ENCODE measurements around the gene APPL1.
A peak's percentile ranks its signal among the peaks of the same experiment; 100 is the strongest.

The APPL1 gene, protein sequence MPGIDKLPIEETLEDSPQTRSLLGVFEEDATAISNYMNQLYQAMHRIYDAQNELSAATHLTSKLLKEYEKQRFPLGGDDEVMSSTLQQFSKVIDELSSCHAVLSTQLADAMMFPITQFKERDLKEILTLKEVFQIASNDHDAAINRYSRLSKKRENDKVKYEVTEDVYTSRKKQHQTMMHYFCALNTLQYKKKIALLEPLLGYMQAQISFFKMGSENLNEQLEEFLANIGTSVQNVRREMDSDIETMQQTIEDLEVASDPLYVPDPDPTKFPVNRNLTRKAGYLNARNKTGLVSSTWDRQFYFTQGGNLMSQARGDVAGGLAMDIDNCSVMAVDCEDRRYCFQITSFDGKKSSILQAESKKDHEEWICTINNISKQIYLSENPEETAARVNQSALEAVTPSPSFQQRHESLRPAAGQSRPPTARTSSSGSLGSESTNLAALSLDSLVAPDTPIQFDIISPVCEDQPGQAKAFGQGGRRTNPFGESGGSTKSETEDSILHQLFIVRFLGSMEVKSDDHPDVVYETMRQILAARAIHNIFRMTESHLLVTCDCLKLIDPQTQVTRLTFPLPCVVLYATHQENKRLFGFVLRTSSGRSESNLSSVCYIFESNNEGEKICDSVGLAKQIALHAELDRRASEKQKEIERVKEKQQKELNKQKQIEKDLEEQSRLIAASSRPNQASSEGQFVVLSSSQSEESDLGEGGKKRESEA

DNA sequence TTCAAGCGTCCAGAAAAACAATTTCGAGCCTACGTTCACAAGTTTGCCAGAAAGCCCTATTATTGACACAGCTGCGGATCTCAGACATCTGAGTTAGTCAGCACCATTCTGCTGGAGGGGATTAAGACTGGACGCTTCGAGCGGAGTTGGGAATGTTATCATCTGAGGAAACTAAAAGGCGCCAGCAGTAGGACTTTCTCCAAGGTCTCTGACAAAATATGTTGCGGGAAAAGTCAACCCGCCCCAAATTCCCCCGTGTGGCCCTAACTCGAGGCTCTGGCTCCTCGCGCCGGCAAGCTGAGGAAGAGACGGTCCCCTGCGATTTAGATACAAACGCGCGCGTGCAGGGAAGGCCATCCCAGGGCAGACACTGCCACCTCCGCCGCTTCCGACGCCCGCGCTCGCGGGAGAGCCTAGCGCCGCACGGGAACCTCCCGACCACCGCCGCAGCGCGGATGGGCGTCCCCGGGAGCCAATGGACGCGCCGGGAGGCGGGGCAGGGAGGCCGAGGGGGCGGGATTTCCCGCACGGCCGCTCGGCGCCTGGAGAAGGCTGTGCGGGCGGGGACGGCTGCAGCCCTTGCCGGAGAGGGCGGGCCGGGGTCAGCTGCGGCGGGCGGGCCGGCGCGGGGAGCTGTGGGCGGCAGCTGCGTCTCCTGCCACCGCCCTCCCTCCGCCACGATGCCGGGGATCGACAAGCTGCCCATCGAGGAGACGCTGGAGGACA lies at the start of gene APPL1:
TSS of gene APPL1 (plus strand) at position 526 of the 726 bp plus-strand sequence. CDS start at position 681, 155 bp downstream.
- peak; percentile 98 for DNase-seq (ENCODE audit: low spot score)

DNA sequence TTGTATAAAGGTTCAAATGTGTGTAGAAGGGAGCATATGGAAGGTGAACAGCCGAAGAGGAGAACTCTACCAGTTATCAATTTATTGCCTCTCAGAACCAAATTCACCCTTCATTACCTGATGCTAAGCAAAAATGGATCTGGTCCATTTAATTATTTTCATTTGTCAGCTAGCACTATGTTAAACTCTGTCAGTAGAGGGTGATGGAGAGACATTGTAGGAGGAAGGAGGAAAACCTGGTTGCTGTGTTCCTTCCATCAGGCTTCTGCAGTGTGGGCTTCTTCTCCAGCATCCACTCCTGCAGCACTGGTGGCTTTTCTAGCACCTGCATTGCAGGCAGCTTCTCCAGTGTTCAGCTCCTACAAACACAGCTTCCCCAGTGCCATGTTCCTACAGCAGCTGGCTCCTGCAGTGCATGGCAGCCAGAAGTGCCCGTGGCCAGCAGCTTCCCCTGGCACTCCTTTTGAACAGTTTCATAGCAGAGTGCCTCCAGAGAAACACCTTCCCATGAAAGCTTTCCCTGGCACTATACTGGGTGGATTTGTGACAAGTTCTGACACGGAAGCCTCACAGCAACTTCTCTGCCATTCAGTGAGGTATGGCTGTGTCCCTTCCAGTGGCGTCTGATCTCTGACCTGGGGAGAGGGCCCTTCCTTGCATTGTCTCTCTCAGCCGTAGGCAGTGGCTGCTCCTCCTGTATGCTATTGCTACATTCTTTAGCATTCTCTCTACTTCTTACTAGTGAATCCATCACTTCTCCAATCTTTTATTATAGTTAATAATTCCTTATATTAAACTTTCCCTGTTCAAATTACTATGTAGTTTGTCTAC lies 47.7 kb upstream of the APPL1 start:
- no peak for DNase-seq (ENCODE audit: low spot score)

DNA sequence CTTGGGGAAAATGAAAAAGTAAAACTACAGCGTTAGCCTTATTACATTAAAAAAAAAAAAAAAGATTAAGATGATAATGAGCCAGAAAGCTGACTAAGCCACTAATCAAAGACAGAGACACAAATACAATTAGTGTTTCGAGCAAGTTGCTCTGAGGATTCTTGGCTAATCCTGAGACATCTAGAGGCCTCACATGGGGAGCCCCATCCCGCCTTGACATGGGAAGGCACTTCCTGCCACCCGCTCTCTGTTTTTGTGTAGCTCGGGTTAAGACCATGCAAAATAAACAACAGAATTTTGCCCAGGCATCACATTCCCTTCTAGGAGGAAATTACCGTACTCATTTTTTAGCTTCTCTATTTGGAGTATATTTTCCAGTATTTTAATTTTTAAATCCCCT lies 43.0 kb upstream of the APPL1 start:
- no peak for DNase-seq (ENCODE audit: low spot score)

DNA sequence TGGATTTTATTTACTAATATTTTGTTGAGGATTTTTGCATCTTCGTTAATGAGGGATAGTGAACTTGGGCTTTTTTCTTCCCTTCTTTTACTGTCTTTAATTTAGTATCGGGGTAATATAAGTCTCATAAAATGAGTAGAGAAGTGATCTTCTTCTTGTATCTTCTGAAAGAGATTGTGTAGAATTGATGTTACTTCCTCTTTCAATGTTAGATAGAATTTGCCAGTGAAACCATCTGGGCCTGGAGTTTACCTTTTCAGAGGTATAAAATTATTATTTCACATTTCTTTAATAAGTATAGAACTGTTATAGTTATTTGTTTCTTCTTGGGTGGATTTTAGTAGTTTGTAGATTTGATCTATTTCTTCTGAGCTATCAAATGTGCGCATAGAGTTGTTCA lies 35.5 kb upstream of the APPL1 start:
- no peak for DNase-seq (ENCODE audit: low spot score)

DNA sequence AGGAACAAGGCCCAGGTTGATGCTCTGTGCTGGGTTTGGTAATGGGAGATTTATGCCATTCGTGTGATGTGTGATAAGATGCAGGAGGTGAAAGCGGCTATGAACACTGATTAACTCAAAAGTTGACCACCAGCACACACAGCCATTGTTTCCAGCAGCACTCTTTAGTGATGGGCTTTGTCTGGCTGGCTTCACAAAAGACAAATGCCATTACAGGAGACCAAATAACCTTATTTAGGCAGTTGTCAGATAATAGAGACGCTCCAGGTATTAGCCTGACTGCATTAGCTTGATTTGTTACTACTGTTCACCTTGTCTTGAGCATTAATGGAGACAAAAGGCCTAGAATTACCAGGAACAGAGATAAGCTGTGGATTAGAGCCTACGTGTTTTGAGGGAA lies 32.9 kb upstream of the APPL1 start:
- no peak for DNase-seq (ENCODE audit: low spot score)

DNA sequence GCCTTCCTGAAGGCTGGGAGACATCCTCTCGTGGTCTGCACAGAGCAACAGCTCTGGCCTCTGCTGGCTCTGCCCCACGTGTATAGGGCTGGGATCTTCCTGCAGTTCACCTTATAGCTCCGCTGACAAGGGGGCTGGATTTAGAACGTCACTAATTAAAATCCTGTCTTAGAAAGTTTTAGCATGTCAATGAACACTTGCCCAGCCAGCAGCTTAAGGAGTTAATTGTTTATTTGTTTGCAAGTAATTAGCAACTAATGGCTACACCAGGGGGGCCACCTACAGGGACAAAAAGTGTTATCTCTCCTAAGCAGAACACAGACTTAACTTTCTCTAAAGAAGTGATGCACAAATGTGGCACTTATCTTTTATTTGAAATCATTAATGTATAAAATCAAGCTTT lies 27.6 kb upstream of the APPL1 start, which contains the start of gene HESX1:
TSS of gene HESX1 (minus strand) at position 84 of the 403 bp plus-strand sequence. CDS start at position 24, 60 bp downstream.
- DNase-seq (ENCODE audit: low spot score), result no peak

DNA sequence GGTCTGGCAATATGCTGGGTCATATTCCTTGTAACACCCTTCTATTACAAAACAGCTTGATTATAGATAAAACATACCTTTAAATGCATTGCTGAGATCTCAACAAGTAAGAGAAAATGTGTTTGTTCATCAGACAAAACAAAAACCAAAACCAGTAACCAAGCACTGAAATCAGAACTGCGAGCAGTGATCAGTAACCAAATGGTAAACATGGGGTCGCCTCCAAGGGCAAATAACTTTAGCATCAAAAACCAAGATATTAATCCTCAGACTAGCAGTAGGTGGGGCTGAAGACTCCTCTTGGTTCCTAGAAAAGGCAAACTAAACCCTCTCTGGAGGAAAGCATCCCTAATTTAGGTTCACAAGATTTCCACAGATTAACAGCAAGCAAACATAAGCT lies 21.1 kb upstream of the APPL1 start:
- no peak for DNase-seq (ENCODE audit: low spot score)

DNA sequence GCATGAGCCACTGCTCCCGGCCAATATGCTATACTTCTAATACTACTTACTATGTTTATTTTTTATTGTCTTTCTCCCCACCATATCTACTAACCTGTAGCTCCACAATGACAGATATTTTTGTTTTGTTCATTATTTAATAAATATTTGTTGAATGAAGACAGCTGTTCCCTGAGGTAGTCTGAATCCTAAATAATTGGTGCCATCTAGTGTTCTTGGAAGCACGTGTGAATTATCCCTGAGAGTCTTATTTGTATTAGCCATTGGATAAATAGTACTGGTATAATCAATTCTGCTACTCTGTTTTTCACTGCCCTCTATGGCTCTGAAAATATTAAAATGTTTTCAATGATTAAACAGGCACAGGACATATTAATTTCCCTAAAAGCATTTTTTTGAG lies 5.6 kb upstream of the APPL1 start:
- DNase-seq (ENCODE audit: low spot score), result peak; percentile 12

DNA sequence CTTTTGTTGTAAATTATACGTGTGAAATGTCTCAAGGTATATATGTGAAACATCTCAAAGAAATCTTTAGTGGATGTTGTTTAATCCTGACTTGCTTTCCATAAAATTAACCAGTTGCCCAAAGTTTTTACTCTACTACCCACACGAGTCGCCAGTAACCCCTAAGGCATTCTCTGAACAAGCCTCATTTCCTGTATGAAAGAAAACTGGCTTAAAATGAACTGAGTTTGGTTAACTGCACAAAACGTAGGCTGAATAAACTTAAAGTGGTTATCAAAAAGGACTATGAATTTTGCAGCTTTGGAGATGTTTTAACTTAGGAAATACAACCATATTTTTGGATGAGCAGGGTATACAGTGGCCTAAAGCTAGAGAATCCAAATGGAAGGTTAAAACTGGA lies 2.7 kb upstream of the APPL1 start:
- no peak for DNase-seq (ENCODE audit: low spot score)

DNA sequence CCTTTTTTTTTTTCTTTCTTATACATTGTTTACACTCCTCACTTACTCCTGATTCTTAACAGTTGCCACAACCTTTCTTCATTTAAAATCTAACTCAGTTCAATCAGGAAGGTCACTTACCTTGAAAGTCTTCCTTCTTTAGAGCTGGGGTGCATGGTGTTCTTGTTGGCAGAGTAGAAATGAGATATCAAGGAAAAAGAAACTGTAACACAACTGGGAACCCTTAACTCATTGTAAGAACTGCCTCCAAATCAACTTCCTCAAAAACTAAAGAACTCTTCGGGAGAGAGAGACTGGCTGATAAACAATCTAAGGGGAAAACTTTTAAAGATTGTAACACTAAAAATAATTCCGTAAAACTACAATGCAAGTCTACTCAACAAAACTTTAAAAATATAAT lies 1.4 kb upstream of the APPL1 start:
- DNase-seq (ENCODE audit: low spot score), result no peak

DNA sequence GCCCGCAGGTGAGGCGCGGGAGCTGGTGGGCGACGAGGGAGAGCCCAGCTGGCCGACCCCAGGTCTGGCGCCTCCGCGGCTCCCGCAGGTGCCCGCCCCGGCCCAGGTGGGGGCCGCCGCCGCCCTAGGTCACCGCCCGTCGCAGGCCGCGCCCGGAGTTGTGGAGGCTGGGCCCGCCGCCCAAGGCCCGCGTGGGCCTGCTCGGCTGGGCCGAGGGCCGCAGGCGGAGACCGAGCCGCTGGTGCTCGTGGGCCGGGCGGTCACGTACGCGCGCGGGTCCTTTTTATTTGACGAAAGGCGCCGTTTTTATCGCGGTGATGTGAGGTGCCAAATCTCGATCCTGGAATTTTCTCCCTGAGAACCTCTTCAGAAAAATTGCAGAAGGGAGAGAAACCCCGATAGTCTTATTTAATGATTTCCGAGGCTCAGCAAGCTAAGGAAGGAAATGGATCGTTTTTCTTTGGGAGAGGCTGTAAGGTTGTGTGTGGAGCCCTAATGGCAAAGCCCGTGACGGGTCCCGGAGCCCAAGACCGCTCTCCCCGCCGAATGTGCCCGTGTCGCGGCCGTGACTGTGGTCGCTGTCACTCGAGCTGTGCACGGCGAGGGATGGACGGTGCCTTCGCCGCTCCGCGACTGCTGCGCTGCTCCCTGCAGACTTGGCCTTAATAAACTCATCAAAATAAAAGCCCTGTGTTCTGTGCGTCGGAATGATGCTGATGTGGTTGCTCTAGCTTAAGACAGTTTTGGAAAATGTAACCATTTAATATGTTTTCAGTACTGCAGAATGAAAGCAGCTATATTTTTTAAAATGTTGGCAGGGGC lies 612 bp downstream of the APPL1 start:
- peak; percentile 54 for DNase-seq (ENCODE audit: low spot score)

DNA sequence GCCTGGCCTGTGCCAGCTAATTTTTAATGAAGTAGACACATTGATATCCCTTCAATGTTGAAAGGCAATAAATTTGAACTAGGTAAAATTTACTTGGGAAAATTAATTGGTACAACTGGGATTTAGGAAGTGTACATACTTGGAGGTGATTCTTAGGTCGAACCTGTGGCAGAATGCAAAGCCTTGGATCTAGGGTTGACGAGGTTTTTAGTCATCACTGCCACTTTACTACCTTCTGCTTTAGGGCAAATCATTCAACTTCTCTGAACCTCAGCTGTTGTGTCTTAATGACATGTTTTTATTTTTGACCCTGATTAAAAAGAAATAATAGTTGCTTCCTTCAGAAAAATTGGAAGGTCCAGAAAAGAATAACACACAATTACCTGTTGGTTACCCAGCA lies 2.5 kb downstream of the APPL1 start:
- DNase-seq (ENCODE audit: low spot score), result no peak

DNA sequence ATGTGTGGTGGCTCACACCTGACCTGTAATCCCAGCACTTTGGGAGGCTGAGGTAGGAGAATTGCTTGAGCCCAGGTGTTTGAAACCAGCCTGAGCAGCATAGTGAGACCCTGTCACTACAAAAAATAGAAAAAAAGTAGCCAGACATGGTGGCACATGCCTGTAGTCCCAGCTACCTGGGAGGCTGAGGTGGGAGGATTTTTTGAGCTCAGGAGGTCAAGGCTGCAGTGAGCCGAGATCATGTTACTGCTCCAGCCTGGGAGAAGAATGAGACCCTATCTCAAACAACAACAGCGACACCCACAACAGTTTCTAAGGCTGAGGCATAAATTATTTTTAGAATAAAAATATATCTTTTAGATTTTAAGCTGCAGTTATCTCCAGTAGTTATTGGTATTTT lies 6.3 kb downstream of the APPL1 start:
- DNase-seq (ENCODE audit: low spot score), result no peak

DNA sequence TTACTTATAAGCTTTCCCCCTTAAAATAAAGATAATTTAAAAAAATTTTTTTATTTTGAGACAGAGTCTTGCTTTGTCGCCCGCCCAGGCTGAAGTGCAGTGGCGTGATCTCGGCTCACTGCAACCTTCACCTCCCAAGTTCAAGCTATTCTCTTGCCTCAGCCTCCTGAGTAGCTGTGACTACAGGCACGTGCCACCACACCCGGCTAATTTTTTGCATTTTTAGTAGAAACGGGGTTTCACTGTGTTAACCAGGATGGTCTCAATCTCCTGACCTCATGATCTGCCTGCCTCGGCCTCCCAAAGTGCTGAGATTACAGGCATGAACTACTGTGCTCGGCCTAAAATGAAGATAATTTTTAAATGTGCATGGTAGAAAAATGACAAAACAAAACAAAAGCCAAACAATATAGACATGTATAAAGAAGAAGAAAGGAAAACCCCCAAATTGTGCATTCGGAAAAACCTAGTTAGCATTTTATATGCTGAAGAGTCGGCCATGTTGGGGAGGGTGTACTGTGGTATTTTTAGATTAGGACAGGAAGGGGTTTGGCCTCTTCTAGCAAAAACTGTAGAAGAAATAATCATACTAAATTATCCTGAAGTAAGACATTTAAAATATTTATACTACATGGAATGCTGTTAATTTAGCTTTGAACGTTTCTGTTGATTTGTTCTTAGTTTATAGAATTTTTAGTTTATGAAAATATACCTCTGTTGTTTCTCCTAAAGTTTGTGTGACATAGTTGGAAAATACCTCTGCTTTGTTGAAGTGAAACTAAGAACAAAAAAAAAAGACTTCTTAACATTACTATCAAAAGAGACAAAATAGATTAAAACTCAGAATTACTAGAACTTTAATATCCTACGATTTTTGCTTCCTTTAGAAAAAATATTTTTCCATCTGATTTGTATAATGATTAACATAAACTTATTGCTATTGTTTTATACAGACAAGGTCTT lies 7.4 kb downstream of the APPL1 start:
- DNase-seq (ENCODE audit: low spot score), result no peak

DNA sequence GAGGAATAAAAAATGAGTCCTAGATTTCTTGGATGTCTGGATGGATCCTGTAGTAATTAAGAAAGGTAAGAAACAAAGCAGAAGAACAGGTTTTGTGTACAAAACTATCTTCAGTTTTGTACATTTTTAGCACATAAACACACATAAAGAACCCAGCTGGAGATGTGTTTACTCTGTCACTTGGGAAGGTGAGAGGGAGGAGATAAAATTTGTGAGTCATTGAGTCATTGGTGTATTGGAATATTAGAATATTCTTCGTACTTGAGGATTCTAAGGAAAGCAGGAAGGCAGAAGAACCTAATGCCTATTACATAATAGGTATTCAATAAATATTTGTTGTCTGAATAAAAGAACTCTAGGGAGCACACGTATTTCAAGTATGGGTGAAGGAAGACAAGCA lies 17.4 kb downstream of the APPL1 start:
- DNase-seq (ENCODE audit: low spot score), result no peak

DNA sequence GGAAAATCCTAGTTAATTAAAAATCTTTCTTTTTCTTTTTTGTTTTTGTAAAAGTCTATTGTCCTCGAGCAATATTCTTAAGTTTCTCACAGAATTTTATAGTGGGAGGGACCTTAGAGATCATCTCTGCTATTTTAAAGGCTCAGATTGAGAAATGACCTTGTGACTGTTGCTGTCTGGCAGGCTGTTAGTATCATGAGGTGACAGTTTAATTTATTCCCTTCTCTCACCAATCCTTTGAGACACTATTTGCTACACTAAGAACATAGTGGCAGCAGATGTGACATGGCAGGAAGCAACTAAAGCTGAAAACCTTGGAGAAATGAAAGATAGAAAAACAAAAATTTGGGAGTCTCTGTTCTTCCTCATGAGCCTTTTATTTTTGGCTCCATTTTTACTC lies 24.9 kb downstream of the APPL1 start:
- DNase-seq (ENCODE audit: low spot score), result no peak

DNA sequence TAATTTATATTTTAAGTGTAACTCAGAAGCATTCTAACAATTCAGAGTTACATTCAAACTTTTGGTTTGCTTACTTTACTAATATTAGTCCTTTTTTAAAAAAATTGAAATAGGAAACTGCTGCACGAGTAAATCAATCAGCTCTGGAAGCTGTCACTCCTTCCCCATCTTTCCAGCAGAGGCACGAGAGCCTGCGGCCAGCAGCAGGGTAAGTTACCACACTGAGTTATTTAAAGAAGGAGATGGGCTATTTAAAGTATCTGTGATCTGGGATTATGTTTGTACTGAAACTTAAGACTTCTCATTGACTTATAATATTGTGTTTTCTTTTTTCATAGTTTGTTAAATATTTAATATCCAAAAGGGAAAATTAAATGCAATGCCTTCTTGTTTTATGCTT lies 29.3 kb downstream of the APPL1 start:
- DNase-seq (ENCODE audit: low spot score), result peak; percentile 4

DNA sequence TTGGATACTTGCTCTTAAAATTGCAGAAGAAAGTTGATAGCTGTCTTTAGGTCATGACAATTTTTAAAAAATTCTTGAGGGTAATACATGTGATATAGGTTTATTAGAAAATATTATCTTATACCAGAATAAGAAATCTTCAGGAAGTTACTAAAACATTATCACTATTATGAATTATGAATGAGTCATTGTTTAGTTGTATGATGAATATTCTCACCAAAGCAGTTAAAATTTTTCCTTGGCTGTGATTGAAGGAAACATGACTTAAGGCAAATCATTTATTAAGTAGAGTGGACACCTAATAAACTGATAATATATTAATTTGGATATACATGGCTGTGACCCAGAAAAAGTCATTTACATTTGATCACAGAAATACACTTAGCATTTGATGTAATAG lies 30.1 kb downstream of the APPL1 start:
- DNase-seq (ENCODE audit: low spot score), result no peak

DNA sequence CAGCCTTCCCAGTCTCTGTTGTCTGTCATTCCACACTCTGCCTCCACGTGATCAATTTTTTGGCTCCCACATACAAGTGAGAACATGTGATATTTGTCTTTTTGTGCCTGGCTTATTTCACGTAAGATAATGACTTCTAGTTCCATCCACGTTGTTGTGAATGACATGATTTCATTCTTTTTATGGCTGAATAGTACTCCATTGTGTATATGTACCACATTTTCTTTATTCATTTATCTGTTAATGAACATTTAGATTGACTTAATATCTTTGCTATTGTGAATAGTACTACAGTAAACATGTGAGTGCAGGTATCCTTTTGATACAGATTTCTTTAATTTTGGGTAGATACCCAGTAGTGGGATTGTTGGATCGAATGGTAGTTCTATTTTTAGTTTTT lies 33.6 kb downstream of the APPL1 start:
- no peak for DNase-seq (ENCODE audit: low spot score)

DNA sequence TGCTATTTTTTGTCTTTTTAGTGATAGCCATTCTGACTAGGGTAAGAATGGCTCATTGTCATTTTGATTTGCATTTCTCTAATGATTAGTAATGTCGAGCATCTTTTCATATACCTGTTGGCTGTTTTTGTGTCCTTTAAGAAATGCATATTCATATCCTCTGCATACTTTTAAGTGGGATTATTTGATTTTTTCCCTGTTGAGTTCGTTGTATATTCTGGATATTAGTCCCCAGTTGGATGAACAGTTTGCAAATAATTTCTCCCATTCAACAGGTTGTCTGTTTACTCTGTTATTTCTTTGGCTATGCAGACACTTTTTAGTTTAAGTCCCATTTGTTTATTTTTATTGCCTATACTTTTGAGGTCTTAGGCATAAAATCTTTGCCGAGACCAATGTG lies 34.4 kb downstream of the APPL1 start:
- DNase-seq (ENCODE audit: low spot score), result no peak

Measured in hepatic stellate cell (primary cell).